HEK293T (cell line): ENCODE data around the gene HAPLN2.
"Not testable (repeated sequence)": the region's sequence is repeated elsewhere in the genome, so short reads cannot be mapped to it uniquely, and the experiment has no call there.

Experiments used
- CTCF ChIA-PET: fragments of 350-600 bp; formaldehyde crosslinking; extraction: SDS; loops from one replicate; lab custom pipeline; 2021; ENCODE audit warnings: antibody characterized with exemption, inconsistent platforms; lab: Yijun Ruan, JAX
- POLR2A ChIA-PET: fragments of 350-600 bp; formaldehyde crosslinking; extraction: SDS; loops from one replicate; lab custom pipeline; 2020; ENCODE audit warnings: antibody characterized with exemption, inconsistent platforms; lab: Yijun Ruan, JAX
- DNase-seq: peaks from one replicate; pipeline ENCODE4 v3.0.0; 2012; ENCODE audit warnings: mixed read lengths; ENCODE audit errors: extremely low spot score
- ARNT ChIP-seq: fragments of 450-650 bp; IDR thresholded peaks from 2 replicates; pipeline ENCODE4 v1.6.1; 2017; ENCODE audit warnings: mild to moderate bottlenecking
- BHLHE40 ChIP-seq: fragments of 450-650 bp; IDR thresholded peaks from 2 replicates; pipeline ENCODE4 v1.6.1; 2016; ENCODE audit warnings: mild to moderate bottlenecking, moderate library complexity, borderline replicate concordance
- CTBP1 ChIP-seq: fragments of 450-650 bp; IDR thresholded peaks from 2 replicates; pipeline ENCODE4 v1.6.1; 2016; ENCODE audit warnings: borderline replicate concordance
- ELF4 ChIP-seq: fragments of 450-650 bp; IDR thresholded peaks from 2 replicates; pipeline ENCODE4 v1.6.1; 2017; ENCODE audit warnings: antibody characterized with exemption
- FOXA1 ChIP-seq: fragments of 450-650 bp; IDR thresholded peaks from 2 replicates; pipeline ENCODE4 v1.6.1; 2016; ENCODE audit warnings: mild to moderate bottlenecking
- FOXK2 ChIP-seq: fragments of 450-650 bp; IDR thresholded peaks from 2 replicates; pipeline ENCODE4 v1.6.1; 2016; ENCODE audit warnings: mild to moderate bottlenecking
- FOXM1 ChIP-seq: fragments of 450-650 bp; IDR thresholded peaks from 2 replicates; pipeline ENCODE4 v1.6.1; 2017; ENCODE audit warnings: mild to moderate bottlenecking, borderline replicate concordance
- HDGF ChIP-seq: fragments of 450-650 bp; IDR thresholded peaks from 2 replicates; pipeline ENCODE4 v1.6.1; 2017; ENCODE audit warnings: antibody characterized with exemption, borderline replicate concordance
- L3MBTL2 ChIP-seq: fragments of 450-650 bp; conservative IDR thresholded peaks from 2 replicates; pipeline ENCODE4 v1.6.1; 2016; ENCODE audit warnings: mild to moderate bottlenecking
- LEF1 ChIP-seq: fragments of 450-650 bp; IDR thresholded peaks from 2 replicates; pipeline ENCODE4 v1.6.1; 2017; ENCODE audit warnings: mild to moderate bottlenecking, borderline replicate concordance
- NFRKB ChIP-seq: fragments of 450-650 bp; IDR thresholded peaks from 2 replicates; pipeline ENCODE4 v1.6.1; 2016; ENCODE audit warnings: mild to moderate bottlenecking, moderate library complexity
- SP1 ChIP-seq: fragments of 450-650 bp; IDR thresholded peaks from 2 replicates; pipeline ENCODE4 v1.6.1; 2017
- SUZ12 ChIP-seq: fragments of 450-650 bp; IDR thresholded peaks from 2 replicates; pipeline ENCODE4 v1.6.1; 2016; ENCODE audit warnings: mild to moderate bottlenecking
- TARDBP ChIP-seq: fragments of 450-650 bp; IDR thresholded peaks from 2 replicates; pipeline ENCODE4 v1.6.1; 2016
- ZNF384 ChIP-seq: fragments of 450-650 bp; IDR thresholded peaks from 2 replicates; pipeline ENCODE4 v1.6.1; 2016
- TF ChIP-seq, protein P1 (sequence below): fragments of 450-650 bp; IDR thresholded peaks from 2 replicates; pipeline ENCODE4 v1.6.1; 2016

The HAPLN2 gene

GRCh38 chr1:156601122-156601830 lies 17.9 kb upstream of the HAPLN2 start, which contains the start of gene GPATCH4:
Gene GPATCH4, minus strand, starts transcription at chr1:156601479.
- ChIA-PET POLR2A (interaction anchor here (0.6 to 4.9 kb wide), 7 partner anchors 9 to 144 kb away, joined by 3 to 57 read pairs (median 4); partner anchors contain the start of genes MEF2D, NAXE and TTC24), CTCF (interaction anchor here (1.0 to 2.6 kb wide), 3 partner anchors 10 to 215 kb away, joined by 4 to 7 read pairs (median 7); partner anchors contain the start of gene NAXE)
- TF ChIP-seq SUZ12: no peak
- peak; percentile 93 for TF ChIP-seq L3MBTL2
- TF ChIP-seq NFRKB: peak; percentile 88
- TF ChIP-seq ELF4: peak; percentile 95
- no peak for TF ChIP-seq FOXK2
- TF ChIP-seq BHLHE40: no peak
- TF ChIP-seq CTBP1: no peak
- no peak for TF ChIP-seq FOXM1
- DNase-seq: peak; percentile 84

GRCh38 chr1:156601892-156602291 lies 17.3 kb upstream of the HAPLN2 start:
- TF ChIP-seq FOXM1 (no peak), CTBP1 (no peak), ZNF384 (peak; percentile 84), FOXK2 (no peak), SUZ12 (no peak), FOXA1 (no peak)
- TF ChIP-seq, protein P1, sequence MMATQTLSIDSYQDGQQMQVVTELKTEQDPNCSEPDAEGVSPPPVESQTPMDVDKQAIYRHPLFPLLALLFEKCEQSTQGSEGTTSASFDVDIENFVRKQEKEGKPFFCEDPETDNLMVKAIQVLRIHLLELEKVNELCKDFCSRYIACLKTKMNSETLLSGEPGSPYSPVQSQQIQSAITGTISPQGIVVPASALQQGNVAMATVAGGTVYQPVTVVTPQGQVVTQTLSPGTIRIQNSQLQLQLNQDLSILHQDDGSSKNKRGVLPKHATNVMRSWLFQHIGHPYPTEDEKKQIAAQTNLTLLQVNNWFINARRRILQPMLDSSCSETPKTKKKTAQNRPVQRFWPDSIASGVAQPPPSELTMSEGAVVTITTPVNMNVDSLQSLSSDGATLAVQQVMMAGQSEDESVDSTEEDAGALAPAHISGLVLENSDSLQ: no peak
- POLR2A ChIA-PET: interaction anchor here (0.6 to 4.9 kb wide), 5 partner anchors 10 to 144 kb away, joined by 3 to 57 read pairs (median 4); partner anchors contain the start of genes MEF2D and NAXE
- CTCF ChIA-PET: interaction anchor here (0.7 to 2.6 kb wide), 8 partner anchors 8 to 216 kb away, joined by 3 to 7 read pairs (median 4); partner anchors contain the start of gene NAXE
- DNase-seq: no peak

GRCh38 chr1:156602557-156602993 lies 16.6 kb upstream of the HAPLN2 start:
- DNase-seq: peak; percentile 45
- TF ChIP-seq LEF1 (no peak), ZNF384 (peak; percentile 95)
- ChIA-PET POLR2A (interaction anchor here (1.0 to 4.9 kb wide), 3 partner anchors 11 to 102 kb away, joined by 3 to 57 read pairs (median 3); partner anchors contain the start of genes MEF2D and NAXE), CTCF (interaction anchor here (0.7 to 2.6 kb wide), 9 partner anchors 9 to 217 kb away, joined by 3 to 7 read pairs (median 4); no protein-coding TSS in a partner anchor)

- POLR2A ChIA-PET, CTCF ChIA-PET: not testable (repeated sequence)
Observed at GRCh38 chr1:156607344-156607743, 11.9 kb upstream of the HAPLN2 start.

GRCh38 chr1:156608036-156608674 lies 11.1 kb upstream of the HAPLN2 start:
- POLR2A ChIA-PET: interaction anchor here (1.4 kb wide), 1 partner anchor 16 kb away, joined by 10 read pairs; the partner anchor contains the start of gene NAXE
- TF ChIP-seq ZNF384: no peak
- TF ChIP-seq CTBP1: no peak
- TF ChIP-seq, protein P1: no peak
- TF ChIP-seq HDGF: no peak
- no peak for TF ChIP-seq SP1
- no peak for TF ChIP-seq NFRKB
- TF ChIP-seq FOXK2: no peak
- no peak for TF ChIP-seq BHLHE40
- no peak for TF ChIP-seq ARNT
- no peak for TF ChIP-seq FOXM1
- no peak for TF ChIP-seq SUZ12
- TF ChIP-seq TARDBP: no peak
- no peak for TF ChIP-seq LEF1
- TF ChIP-seq FOXA1: no peak
- no peak for TF ChIP-seq ELF4
- no peak for TF ChIP-seq L3MBTL2
- CTCF ChIA-PET: interaction anchor here (0.6 to 1.8 kb wide), 14 partner anchors 8 to 151 kb away, joined by 3 to 13 read pairs (median 4); partner anchors contain the start of genes HAPLN2 and NAXE
- peak; percentile 78 for DNase-seq

More at GRCh38 chr1:156607344-156607743, 11.9 kb upstream of the HAPLN2 start:
- not testable (repeated sequence) for DNase-seq

- CTCF ChIA-PET: interaction anchor here (0.7 to 1.8 kb wide), 10 partner anchors 11 to 117 kb away, joined by 3 to 13 read pairs (median 6); partner anchors contain the start of genes HAPLN2 and NAXE
- POLR2A ChIA-PET: interaction anchor here (1.4 kb wide), 1 partner anchor 17 kb away, joined by 10 read pairs; the partner anchor contains the start of gene NAXE
- DNase-seq: peak; percentile 66
- TF ChIP-seq SP1 (no peak), SUZ12 (no peak), ELF4 (no peak), L3MBTL2 (no peak), HDGF (no peak), FOXA1 (no peak), NFRKB (no peak), LEF1 (no peak), ZNF384 (no peak), BHLHE40 (no peak), FOXK2 (no peak), FOXM1 (no peak), ARNT (no peak), CTBP1 (no peak), TARDBP (no peak)
- TF ChIP-seq, protein P1: no peak
Observed at GRCh38 chr1:156608981-156609380, 10.2 kb upstream of the HAPLN2 start.

DNA sequence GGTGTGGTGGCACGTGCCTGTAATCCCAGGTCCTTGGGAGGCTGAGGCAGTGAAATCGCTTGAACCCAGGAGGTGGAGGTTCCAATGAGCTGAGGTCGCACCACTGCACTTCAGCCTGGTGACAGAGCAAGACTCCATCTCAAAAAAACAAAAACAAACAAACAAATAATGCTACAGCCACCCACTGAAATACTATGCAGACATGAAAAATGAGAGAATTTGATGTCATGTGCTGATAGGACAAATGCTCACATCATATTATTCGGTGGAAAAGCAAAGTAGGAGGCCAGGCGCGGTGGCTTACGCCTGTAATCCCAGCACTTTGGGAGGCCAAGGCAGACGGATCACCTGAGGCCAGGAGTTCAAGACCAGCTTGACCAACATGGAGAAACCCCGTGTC lies 9.1 kb upstream of the HAPLN2 start:
- DNase-seq, POLR2A ChIA-PET: not testable (repeated sequence)
- CTCF ChIA-PET: interaction anchor here (0.6 kb wide), 1 partner anchor 224 kb away, joined by 4 read pairs; no protein-coding TSS in a partner anchor
